ENCODE data around the gene MAP7D3.

DNA sequence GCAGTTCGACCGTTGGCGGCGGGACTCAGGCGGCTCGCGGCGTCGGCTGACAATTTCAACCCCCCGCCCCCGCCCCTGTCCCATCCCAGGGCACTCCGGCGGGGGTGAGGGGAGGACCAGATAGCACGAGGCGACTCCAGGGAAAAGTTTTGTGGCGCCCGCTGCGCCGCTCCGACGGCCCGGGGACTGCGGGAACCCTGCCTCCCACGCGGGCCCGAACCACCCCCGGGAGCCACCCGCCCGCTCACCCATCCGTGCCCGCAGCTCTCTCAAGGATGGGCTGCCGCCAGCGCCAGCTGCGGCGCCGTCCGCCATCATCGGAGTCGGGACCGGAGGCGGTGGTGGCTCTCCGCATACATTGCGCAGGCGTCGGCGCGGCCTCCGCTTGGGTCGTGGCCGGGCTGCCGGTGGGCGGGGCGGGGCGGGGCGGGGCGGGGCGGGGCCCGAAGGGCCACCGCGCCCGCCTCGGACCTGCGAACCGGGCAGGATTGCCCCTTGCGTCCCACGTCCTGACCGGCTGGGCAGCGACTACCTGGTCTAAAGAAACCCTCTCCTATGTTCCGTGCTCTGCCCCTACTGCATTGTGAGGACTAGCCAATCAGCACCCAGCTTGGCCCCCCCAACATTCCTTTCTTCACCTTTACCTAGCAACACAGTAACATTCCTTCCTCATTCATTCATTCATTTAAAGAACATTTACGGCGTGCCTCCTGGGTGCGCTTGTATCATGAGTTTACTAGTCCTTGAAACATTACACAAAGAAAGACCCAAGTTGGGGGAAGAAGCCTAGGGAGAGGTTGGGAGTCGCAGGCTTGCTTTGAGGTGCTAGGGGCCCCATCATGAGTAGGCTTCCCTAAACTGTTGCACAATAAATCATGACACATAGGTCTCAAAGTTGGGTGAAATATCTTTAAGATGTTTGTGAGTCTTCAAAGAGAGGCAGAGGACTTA is at the start of gene MAP7D3:
- TF ChIP-seq ZFP30 (CRISPR knock-in tag; IDR thresholded peaks at IDR 0.05) (no peak), GLIS3 (CRISPR knock-in tag; IDR thresholded peaks at IDR 0.05) (no peak)
- TF ChIP-seq, protein P1, sequence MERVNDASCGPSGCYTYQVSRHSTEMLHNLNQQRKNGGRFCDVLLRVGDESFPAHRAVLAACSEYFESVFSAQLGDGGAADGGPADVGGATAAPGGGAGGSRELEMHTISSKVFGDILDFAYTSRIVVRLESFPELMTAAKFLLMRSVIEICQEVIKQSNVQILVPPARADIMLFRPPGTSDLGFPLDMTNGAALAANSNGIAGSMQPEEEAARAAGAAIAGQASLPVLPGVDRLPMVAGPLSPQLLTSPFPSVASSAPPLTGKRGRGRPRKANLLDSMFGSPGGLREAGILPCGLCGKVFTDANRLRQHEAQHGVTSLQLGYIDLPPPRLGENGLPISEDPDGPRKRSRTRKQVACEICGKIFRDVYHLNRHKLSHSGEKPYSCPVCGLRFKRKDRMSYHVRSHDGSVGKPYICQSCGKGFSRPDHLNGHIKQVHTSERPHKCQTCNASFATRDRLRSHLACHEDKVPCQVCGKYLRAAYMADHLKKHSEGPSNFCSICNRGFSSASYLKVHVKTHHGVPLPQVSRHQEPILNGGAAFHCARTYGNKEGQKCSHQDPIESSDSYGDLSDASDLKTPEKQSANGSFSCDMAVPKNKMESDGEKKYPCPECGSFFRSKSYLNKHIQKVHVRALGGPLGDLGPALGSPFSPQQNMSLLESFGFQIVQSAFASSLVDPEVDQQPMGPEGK (CRISPR knock-in tag; IDR thresholded peaks at IDR 0.05; ENCODE audit: borderline replicate concordance) = no peak

All from SK-N-SH treated with all-trans-retinoic acid at 6 μM for 48 hours (cell line).